Stimulated activated CD4-positive, alpha-beta T cell treated with anti-CD3 and anti-CD28 coated beads, Interleukin-12 subunit alpha, Interleukin-12 subunit beta, amount 100 ng/mL, for 48 hours (primary cell): ENCODE measurements around the gene IGFL4.

Experiments
- DNase-seq, 3 donors: peaks; one replicate each; pipeline ENCODE4 v3.0.0-alpha.2; 2020; ENCODE audit warnings: low read depth in 2 of 3, low spot score in 1 of 3

The IGFL4 gene

DNA sequence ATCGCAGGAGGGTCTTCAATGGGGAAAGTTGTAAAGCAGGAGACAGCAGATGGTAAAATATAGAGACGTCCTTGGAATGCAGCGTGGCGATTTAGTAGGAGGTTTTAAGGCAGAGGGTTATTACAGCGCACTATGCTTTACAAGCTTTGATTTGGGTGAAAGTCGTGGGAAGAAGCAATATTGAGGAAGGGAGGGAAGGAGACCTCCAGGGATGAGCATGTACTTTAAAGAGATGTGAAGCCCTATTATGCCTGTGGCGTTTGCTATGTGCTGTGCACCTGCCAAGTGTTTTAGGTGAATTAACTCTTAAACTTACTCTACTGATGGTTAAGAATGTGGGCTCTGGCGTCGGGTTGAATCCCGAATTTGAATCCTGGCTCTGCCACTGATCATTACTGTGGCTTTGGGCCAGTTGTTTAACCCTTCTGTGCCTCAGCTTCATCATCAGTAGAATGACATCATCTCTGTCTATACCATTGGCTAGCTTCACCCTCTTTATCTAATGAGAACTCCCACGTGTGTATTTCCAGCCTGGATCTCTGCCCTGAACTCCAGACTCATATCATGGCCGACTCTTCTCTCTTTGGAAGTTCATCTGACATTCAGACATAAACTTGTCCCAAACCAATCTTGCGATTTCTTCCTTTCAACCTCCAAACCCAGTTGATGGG, 45.0 kb downstream of the IGFL4 start:
- no peak for DNase-seq

DNA sequence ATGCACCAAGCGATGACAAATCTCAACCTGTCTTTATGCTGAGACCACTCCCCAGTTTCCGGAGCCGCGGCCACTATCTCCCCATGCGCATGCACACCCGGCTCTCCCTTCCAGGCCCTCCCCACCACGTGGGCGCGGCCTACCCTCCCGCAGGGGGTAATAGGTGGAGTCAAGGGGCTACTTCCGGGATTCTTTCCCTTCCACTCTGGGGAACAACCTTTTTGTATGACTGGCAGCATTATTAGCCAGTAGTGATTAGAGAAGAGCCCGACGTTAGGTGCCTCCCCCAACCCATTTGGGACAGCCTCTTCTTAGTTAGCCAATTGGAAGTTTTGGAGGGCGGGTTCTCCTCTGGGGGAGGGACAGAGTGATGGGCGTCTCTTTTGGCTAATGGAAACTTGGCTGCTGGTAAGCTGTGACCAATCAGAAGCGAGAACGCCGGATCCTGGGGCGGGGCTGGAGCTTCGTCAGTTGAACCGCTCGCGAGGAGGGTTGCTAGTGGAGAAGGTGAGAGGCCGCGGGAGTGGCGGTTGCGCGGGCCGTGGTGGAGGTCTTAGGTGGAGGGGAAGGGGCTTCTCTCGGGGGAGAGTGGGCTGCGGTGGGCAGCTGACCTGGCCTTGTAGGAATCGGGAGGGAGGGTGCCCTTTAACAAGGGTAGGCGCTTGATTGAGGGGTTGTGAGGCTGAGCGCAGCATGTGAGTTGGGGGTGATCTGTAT, 45.6 kb downstream of the IGFL4 start, which contains the start of gene CCDC61:
Gene CCDC61, plus strand, starts transcription at position 470 of the 717 bp plus-strand sequence. CDS start 7,552 bp downstream, outside the sequence.
- DNase-seq: peak; percentile 88 to 98 (median 93)

DNA sequence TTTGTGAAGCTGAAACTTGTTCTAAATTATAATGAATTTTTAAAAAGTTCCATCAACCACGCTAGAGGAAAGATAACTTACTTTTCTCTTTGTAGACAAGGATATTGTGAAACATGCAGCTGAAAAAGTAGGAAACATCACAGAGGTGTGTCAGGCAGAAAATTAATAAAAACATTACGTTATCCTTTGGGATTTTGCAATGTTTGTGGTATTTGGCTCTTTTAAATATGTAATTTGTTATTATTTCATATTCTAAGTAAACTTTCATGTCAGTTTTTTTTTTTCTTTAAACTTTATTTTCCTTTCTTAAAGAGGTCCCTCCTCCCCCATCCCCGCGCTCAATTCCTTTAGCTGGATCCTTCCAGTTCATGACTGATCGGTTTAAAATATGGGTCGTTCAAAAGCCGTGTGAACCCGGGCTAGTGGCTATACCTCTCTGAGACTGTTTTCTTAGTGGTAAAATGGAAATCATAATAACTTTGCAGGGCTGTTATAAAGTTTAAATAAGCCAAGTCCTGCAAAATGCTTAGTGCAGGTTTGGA, 46.3 kb downstream of the IGFL4 start:
- DNase-seq: no peak

DNA sequence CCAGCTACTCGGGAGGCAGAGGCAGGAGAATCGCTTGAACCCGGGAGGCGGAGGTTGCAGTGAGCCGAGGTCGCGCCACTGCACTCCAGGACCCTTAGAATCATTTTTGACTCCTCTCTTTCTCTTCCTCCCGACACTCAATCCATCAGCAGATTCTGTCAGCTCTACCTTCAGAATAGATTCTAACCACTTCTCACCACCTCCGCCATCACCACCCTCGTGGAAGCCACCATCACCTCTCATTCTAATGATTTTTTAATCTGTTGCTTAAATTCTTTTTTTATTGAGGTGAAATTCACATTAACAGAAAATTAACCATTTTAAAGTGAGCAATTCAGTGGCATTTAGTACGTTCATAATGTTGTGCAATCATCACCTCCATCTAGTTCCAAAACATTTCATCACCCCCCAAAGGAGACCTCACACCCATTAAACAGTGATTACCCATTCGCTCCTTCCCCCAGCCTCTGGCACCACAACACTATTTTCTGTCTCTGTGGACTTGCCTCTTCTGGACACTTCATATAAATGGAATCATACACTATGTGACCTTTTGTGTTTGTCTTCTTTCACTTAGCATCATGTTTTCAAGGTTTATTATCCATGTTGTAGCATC, 50.6 kb downstream of the IGFL4 start:
- DNase-seq: no peak
